Erythroblast (primary cell): ENCODE data around the gene TUB.

Source experiments
- DNase-seq, 2 experiments: peaks; one replicate each; lab custom pipeline; 2025; lab: John Stamatoyannopoulos, UW
- GATA1 ChIP-seq: IDR thresholded peaks from 2 replicates; pipeline ENCODE4 v1.6.1; 2011; ENCODE audit warnings: low read depth, mild to moderate bottlenecking, control low read depth, low read length, moderate library complexity
- POLR2A ChIP-seq: IDR thresholded peaks from 2 replicates; pipeline ENCODE4 v1.6.1; 2011; ENCODE audit warnings: mild to moderate bottlenecking, low read length

TUB gene

GRCh38 chr11:8058216-8058615, 22.8 kb upstream of the TUB start:
- TF ChIP-seq GATA1 (no peak), POLR2A (no peak)
- DNase-seq, result no peak

GRCh38 chr11:8059030-8059429, 22.0 kb upstream of the TUB start:
- no peak for DNase-seq
- TF ChIP-seq GATA1 (no peak), POLR2A (no peak)

GRCh38 chr11:8059571-8060011, 21.4 kb upstream of the TUB start:
- TF ChIP-seq GATA1, result no peak
- TF ChIP-seq POLR2A, result no peak

GRCh38 chr11:8060146-8060719, 20.8 kb upstream of the TUB start:
- TF ChIP-seq GATA1, result no peak
- no peak for DNase-seq

More at GRCh38 chr11:8059571-8060011, 21.4 kb upstream of the TUB start:
- peak in 1 of 2 experiments; percentile 7 for DNase-seq

- DNase-seq, result no peak
- no peak for TF ChIP-seq POLR2A
- TF ChIP-seq GATA1, result no peak
Measured at GRCh38 chr11:8060801-8061554, 20.0 kb upstream of the TUB start.

- no peak for DNase-seq
- TF ChIP-seq GATA1, result no peak
- TF ChIP-seq POLR2A, result no peak
Measured at GRCh38 chr11:8061555-8062428, 19.2 kb upstream of the TUB start.

- DNase-seq, result no peak
- TF ChIP-seq GATA1 (no peak), POLR2A (no peak)
Measured at GRCh38 chr11:8062781-8063257, 18.2 kb upstream of the TUB start.

GRCh38 chr11:8063324-8063723, 17.7 kb upstream of the TUB start:
- no peak for TF ChIP-seq POLR2A
- TF ChIP-seq GATA1, result no peak
- DNase-seq, result no peak

- no peak for DNase-seq
- TF ChIP-seq GATA1 (no peak), POLR2A (no peak)
Measured at GRCh38 chr11:8065031-8065430, 16.0 kb upstream of the TUB start.

- DNase-seq, result no peak
- TF ChIP-seq POLR2A, result no peak
- no peak for TF ChIP-seq GATA1
Measured at GRCh38 chr11:8066036-8066910, 14.7 kb upstream of the TUB start.

GRCh38 chr11:8066911-8067455, 14.0 kb upstream of the TUB start:
- TF ChIP-seq POLR2A (no peak), GATA1 (no peak)
- no peak for DNase-seq

GRCh38 chr11:8067567-8067928, 13.5 kb upstream of the TUB start:
- TF ChIP-seq POLR2A, result no peak
- no peak for TF ChIP-seq GATA1

GRCh38 chr11:8067929-8068575, 13.0 kb upstream of the TUB start:
- no peak for DNase-seq
- TF ChIP-seq GATA1 (no peak), POLR2A (no peak)

More at GRCh38 chr11:8067567-8067928, 13.5 kb upstream of the TUB start:
- no peak for DNase-seq
